GM19351 (cell line): Measurements from ENCODE around the gene NR5A1.

ENCODE experiments used
- ATAC-seq: cut with Tn5 transposase; IDR thresholded peaks from one replicate; pipeline ENCODE4 v1.9.1; 2021; ENCODE audit warnings: mild to moderate bottlenecking, moderate library complexity; ENCODE audit not compliant: unreplicated experiment

NR5A1 gene

DNA sequence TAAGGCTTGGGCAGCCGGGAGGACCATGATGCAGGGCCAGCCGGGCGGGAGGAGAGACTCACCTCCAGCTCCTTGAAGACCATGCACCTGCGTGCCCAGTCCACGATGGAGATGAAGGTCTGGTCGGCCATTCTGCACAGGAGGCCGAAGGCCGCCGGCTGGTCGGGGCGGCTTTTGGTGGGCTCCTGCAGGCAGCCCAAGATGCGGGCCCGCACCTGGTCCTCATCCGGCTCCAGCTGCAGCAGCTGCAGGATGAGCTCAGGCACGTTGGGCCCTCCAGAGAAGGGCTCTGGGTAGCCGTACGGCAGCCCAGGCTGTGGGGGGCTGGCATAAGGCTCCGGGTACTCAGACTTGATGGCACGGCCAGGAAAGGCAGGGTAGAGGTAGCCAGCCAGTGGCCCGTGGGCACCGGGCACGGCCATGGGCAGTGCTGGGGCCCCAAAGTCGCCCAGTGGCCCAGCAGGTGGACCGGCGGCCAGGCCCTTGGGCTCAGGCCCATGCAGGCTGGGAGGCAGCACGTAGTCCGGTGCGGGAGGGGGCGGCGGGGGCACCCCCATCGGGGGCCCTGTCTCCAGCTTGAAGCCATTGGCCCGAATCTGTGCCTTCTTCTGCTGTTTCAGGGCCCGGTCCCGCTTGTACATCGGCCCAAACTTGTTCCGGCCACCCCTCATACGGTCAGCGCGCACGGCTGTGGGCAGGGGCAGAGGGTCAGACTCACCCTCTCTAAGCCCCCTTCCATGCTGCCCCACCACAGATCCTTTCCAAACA, 7.0 kb downstream of the NR5A1 start:
- no peak for ATAC-seq

DNA sequence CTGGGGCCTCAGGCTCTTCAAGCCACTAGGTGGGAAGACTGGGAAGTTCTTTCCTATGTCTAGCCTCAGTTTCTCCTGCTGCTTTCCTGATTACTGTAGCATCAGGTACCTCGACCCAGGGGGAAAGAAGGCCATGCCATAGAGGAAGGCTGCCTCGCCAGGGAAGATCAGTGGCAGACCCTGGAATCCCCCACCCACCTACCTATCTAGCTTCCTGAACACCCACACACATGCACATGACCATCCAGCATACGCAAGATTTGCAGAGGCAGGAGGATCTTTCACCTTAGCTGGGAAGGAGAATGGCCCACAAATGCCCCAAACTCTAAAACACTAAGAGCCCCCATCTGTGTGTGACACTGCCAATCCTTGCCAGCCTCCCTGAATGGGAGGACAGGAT, 8.0 kb downstream of the NR5A1 start:
- no peak for ATAC-seq

DNA sequence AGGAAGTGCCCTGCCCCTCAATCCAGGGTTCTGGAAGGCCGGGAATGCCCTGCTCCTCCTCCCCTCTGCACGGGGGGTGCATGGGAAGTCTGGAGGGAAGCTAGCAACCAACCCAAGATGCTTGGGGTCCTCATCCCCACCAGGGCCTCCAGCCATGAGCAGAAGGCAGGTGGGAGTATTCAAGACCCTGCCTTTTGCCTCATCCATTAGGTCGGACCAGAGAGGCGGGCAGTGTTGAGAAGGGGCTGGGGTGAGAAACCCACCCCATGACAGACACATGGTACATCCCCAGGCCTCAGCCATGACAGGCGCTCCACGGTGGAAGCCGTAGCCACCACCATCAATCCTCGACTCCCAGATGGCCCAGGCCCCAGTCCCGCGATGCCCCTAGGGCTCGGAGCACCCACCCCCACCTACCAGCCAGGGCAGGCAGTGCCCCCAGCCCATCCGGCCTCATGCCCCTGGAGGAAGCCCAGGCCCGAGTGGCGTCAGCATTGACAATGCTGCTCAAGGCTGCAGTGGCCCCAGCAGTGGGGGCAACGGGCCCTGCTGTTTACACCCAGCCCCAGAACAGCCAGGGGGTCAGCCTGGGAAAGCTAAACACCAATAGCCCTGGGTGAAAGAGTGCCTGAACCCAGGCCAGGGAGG, 8.6 kb downstream of the NR5A1 start:
- ATAC-seq, result no peak

DNA sequence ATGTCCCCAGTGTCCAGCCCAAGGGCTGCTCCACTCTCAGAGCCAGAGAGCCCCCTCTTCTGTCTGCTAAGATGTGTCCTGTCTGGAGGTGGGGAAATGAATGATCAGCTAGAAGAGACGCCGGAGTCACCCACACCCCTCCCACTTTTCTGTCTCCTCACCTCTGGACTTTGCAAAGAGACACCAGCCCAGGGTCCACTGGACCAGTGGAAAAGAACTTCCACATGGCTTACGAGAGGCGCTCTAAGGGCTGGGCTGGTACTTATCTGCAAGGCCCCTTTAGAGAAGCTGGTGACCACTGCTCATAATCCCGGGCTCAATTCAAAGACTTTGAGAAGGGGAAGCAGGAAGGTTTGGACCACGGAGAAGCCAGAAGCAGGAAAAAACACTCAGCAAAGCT, 9.2 kb downstream of the NR5A1 start:
- ATAC-seq, result no peak

DNA sequence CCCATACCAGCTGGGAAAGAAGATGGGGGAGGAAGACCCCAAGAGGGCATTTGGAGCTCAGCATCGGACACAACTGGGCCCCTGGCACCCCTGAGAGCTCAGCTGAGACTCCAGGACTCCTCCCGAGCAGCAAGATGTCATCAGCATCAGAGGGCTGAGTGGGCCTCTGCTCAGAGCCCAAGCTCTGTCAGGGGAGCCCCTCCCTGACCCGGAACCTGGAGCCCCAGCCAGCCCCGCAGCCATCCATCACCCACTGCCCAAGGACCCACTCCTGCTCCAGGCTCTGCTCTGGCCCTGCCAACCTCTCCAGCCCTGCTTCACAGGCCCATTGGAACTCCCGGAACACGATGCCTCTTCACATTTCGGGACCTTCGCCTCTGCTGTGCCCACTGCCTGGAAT, 9.8 kb downstream of the NR5A1 start:
- ATAC-seq, result no peak

DNA sequence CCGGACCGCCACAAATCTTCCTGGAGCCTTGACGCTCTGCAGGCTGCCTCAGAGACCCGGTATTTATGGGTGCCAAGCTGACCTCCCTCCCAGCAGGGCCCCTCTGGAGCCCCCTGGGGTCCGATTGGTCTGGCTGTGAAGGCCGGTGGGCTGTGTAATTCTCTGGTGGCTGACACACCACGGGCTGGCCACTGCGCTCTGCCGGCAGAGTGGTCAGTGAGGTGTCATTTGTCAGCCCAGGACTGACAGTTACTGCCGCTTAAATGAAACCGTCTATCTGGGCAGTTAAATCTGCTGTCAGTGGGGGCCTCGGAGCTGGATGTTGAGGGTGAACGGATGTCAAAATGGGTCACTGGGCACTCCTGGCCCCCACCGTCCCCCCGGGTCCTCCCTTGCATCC, 10.7 kb downstream of the NR5A1 start:
- ATAC-seq, result no peak

DNA sequence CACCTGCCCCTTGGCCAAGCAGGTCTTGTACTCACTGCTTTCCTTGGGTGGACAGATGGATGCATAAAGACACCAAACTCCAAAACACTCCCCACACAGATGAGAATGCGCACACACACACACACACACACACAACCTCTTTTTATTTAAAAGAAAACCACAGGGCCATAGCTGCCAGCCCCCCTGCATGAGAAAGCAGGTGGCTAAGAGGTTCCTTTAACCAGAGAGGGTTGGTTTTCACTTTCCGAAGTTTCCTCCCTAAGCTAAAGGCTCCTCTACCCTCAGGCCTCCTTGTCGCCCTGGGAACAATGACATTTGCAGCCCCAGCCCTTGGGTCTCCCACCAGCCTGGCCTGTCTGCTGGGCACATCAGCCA, 11.1 kb downstream of the NR5A1 start:
- no peak for ATAC-seq

DNA sequence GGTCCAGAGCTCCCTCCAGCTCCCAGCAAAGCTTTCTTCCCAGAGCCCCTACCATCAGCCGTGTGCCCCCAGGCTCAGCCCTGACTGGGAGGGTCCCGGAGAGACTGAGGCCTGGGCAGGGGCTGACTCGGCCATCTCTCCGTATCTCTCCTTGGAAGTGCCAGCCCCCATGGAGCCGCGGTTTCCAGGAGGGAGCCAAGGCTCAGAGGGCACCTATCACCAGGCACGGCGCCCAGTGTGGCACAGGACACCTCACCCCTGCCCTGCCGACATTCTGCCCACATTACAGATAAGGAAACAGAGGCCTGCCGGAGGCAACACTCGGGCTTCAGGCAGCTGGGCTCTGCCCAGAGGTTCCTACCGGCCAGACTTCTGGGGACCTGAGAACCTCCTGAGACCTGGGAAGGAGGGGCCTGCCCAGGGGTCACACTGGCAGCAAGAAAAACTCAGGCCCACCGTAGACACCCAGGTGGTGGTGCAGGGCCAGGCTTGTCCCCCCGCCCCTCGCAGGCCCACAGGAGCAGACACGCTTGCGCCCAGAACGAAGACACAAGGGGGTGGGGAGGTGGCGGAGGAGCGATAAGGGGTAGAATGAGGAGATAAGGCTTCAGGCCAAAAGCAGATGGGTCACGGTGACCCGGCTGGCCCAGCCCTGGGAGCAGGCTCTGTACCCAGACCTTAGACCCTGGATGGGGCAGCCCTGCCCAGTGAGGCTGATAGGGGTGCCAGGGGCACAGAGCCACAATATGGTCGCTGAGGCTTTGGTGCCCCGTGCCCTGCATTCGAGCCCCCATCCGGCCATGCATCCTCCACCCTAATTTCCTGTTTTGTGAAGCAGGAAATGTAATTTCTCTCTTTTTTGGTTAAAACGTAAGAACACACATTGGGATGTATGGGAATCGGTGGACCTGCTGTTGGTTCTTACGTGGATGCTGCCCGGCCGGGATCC, 11.8 kb downstream of the NR5A1 start:
- ATAC-seq, result no peak

DNA sequence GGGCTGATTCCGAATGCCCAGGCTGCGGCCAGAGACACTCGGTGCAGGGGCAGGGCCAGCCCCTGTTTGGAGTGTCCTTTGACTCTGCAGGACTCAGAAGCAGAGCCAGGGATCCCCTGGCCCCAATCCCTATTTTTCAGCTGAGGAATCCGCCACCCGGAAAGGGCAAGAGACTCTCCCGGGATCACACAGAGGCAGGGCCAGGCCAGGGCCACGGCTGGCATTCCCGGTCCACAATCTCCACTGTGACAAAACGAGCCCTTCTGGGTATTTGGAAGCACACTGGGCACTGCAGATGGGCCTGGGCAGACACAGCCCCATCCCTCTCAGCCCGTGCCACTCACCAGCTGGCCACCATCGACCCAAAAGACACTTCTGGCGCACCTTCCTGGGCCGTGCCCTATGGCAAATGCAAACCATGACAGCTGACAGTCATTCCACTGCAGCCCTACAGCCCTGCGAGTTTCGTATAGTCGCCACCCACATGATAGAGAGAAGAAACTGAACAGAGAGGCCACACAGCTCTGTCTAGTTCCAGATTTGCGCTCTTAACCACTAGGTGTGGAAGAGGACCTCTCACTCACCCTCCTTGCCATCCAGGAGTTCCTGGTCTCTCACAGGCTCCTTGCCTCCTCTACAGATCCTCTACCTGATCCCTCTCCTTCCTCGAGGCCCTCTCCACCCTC, 13.3 kb downstream of the NR5A1 start:
- peak; percentile 77 for ATAC-seq

DNA sequence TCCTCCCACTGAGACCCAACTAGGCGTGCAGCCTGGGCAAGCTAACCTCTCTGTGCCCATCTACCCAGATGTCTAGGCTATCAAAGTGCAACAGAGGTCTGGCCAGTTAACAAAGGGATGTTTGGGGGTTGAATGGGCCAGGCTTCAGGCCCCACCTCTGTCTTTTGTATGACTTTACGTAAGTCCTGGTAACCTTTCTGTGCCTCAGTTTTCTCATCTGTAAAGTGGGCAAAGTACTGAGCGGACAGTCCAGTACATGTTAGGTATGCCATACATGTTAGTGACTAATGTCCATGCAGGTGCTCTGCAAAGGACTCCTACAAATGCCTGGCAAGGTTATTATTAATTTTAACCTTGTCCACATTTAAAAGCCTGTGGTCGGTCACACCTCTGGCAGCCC, 14.0 kb downstream of the NR5A1 start:
- no peak for ATAC-seq

DNA sequence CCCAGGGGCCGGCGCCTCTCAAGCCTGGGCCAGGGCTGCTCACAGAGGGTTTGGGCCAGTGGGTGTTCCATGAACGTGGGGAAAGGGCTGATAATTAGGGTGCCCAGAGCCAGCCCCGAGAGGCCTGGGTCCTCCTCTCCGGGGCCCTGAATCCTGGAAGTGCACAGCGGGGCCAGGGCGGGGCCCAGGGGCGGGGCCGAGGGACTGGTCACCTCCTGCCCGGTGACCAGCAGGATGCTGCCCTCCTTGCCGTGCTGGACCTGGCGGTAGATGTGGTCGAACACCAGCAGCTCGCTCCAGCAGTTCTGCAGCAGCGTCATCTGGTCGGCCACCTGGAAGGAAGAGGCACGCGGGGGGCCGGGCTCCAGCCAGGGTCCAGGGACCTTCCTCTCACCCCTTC, 14.4 kb downstream of the NR5A1 start:
- ATAC-seq, result no peak

DNA sequence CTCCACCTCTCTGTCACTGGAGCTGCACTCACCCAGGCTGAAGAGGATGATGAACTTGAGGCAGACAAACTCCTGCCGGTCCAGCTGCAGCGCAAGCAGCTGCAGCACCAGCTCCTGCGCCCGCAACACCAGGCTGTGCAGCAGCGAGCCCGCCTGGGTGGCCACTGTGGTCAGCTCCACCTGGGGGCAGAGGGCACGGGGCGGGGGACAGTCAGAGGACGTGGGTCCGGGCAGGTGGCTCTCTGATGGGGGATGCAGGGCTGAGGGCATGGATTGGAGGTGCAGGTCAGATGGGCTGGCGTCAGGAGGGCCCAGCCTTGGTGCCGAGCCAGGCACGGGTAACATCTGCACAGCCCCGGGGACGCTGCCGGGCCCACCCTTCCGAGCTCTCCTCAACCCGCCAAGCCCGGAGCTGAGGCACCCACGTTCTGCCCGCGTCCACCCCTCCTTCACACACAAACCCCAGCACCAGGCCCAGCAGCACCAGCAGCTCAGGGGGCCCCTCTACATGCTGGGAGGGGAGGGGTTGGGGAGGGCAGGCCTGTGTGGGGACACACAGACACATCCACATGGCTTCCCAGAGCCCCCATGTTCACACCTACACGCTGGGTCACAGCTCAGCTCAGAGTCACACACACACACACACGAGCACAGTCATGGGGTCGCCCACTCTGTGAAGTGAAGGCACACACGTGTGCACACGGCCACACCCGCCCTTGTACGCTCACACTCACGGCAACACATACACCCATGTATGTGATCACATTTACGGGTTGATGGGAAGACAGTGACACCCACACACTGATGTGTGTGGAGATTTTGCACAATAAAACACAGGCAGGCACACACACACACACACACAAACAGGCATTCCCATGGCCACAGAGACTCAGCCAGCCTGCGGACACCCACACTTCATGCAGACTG, 15.9 kb downstream of the NR5A1 start:
- no peak for ATAC-seq

DNA sequence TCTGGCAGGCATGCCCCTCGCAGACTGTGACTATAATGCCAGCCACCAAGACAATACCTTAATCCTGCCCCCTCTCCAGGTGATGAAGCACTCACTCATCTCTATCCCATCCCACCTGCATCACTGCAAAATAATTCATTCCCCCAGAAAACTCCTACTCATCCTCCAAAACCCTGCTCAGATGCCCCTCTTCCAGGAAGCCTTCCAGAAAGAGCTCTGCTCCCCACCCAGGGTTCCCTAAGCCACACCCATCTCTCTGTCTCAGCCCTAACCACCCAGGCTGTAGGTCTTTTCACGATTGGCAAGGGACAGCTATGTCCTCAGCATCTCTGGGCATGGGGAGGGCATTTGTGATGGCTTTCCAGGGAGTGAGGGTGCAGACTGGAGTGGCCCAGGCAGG, 17.2 kb downstream of the NR5A1 start:
- no peak for ATAC-seq

DNA sequence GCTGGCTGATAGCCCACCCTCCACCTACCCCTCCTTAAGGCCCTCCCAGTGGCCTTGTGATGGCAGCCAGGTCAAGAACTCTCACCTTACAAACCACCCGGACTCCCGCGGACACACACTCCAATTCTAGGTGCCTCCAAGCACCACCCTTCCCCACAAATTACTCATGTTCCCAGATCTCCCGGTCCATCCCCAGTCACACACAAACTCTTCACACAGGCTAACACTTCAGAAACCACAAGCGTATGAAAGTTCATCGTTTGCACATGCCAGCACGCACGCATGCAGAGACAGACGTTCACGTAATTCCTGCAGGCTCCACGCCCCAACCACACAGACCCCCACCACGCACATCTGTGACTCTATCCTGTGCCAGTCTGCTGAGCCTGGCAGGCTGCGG, 18.0 kb downstream of the NR5A1 start:
- ATAC-seq, result no peak

DNA sequence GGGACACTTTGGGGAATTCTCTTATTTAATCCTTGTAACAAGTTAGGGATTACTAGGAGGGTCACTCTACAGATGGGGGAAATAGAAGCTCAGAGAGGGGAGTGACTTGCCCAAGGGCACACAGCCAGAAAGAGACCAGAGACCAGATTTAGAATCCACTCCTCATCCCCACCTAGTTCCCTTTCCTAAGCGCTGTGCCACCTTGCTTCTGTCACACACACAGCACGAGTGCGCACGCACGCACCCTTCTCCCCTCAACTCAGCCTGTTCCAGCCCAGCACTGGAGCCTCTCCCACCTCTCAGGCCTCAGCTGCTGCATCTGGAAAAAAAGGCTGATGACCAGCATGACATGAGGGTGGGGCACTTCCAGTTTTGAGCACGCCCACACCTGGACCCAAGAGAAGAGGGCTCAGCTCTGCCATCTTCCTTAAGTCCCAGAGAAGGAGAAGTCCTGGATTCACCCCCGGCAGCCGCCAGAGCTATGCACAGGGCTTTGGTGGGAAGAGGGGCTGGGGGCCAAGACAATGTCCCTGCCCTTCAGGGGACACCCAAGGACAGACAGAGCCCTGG, 18.5 kb downstream of the NR5A1 start:
- no peak for ATAC-seq

DNA sequence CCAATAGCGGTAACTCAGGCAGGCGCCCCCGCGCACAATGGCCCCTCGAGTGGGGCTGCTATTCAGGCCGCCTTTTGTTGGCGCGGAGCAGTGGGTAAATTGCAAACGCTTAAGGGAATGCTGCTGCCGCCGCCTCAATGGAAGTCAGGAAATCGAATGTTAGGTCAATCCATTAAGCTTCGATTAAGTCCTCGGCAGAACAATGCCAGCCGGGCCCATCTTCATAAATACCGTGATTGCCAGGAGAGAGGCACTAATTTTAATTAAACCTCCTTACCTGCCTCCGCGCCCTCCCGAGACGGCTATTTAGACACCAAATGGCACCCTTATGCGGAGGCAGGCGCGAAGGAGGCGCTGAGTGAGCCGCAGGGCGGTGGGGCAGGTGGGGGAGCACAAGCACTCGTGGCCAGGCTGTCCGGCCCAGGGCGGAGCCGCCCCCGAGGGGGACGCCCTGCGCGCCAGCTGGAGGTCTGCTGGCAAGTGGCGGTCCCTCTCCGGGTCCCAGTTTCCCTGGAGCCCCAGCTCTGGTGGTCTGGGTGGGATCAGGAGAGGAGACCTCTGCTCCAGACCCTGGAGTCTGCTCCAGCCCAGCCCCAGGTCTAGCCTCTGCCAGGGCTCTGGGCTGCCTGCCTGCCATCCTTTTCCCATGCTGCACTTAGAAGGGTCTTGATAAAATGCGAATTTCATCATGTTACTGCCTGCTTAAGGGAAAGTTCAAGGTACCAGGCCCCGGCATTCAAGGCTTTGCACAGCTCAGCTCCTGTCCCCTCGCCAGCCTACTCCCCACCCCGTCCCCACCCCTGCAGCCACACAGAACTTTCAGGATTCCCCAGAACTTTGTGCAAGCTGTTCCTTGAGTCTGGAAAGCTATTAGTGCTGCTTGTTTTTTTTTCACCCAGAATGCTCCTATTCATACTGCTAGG, 19.7 kb downstream of the NR5A1 start:
- no peak for ATAC-seq

DNA sequence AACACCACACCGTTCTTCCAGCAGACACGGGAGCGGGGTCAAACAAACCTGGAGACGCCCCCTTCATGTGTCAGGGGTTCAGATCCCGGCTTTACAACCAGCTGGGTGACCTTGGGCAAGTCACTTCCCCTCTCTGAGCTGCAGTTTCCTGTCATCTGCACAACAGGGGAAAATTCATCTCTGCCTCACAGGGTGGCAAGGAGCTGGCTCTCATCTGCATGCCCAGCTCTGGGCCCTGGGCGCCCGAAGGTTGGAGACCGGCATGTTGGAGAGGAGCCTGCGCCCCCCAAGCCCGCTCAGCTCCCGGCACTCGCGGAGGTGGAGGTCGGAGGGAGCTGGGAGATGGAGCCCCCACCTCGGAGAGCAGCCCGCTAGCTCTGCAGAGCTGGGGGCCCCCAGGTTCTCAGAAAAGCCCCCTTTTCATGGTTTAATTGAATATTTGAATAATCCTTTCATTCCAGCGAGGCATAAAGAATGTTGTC, 20.4 kb downstream of the NR5A1 start:
- ATAC-seq, result no peak

DNA sequence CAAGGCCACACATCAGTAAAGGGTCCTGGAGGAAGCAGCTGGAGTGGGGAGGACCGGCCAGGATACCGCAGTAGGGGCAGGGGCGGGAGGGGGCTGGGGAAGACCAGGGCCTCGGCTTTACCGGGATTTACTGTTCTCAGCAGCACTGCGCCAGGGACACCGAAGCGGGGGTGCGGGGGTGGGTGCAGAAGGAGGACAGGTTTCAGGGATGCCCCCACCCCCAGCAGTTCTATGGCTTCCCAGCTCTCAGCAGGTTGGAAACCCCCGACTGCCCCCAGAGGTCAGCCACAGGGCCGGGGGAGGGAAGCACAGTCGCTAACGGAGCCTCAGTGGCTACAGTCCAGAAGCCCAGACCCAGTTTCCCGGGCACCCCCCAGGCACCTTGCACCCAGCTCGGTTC, 21.3 kb downstream of the NR5A1 start:
- ATAC-seq, result no peak

DNA sequence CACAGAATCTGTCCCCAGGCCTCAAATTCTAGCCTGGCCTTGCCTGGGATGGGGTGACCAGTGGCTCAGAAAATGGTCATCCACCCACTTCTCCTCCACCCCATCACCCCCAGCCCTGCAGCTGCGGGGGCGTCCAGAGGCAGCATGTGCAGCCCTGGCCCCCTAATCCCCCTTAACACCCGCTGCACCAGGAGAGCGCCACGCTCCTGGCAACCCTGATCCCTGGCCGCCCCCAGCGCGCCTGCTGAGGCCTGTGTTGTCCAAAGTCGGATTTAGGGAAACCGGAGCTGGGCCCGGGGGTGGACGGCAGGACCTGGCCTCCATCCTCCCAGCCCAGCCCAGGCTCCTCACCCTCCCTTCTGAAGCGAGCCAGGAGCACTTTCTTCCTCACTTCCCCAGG, 22.0 kb downstream of the NR5A1 start:
- no peak for ATAC-seq
